Measurements from ENCODE around the gene ALG8.
"Not testable (repeated sequence)": the region's sequence is repeated elsewhere in the genome, so short reads cannot be mapped to it uniquely, and the experiment has no call there.

ALG8 gene

GRCh38 chr11:78083021-78083420 lies 56.4 kb downstream of the ALG8 start:
- FAIRE-seq (no peak), DNase-seq (ENCODE audit: insufficient read length, low spot score) (no peak)
- TF ChIP-seq POU2F2 (IDR thresholded peaks at IDR 0.05; ENCODE audit: low read depth, low read length) (no peak), POLR2A (IDR thresholded peaks at IDR 0.05; ENCODE audit: low read depth, low read length) (no peak), POLR2AphosphoS5 (IDR thresholded peaks at IDR 0.05; ENCODE audit: low read depth, low read length) (no peak), PAX5 (IDR thresholded peaks at IDR 0.05; ENCODE audit: insufficient read depth, low read length, severe bottlenecking) (no peak), SPI1 (IDR thresholded peaks at IDR 0.05; ENCODE audit: low read depth, low read length) (no peak), TAF1 (IDR thresholded peaks at IDR 0.05; ENCODE audit: low read depth, low read length) (no peak)

DNA sequence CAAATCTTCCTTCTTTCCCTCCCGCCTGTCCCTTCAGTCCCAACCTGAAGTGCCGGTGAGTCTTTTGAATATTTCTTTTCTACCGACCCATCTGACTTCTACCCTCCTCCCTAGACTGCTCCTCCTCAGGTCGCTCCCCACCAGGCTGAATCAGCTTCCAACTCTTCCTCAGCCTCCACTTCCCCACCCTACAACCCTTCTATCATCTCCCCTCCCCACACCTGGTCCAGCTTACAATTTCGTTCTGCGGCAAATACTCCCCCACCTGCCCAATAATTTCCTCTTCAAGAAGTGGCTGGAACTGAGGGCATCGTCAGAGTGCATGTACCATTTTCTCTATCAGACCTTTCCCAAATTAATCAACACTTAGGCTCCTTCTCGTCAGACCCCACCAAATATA lies 57.3 kb downstream of the ALG8 start:
- no peak for DNase-seq (ENCODE audit: insufficient read length, low spot score)
- no peak for TF ChIP-seq POLR2AphosphoS5 (IDR thresholded peaks at IDR 0.05; ENCODE audit: low read depth, low read length)
- no peak for TF ChIP-seq SPI1 (IDR thresholded peaks at IDR 0.05; ENCODE audit: low read depth, low read length)
- TF ChIP-seq PAX5 (IDR thresholded peaks at IDR 0.05; ENCODE audit: insufficient read depth, low read length, severe bottlenecking), result no peak
- FAIRE-seq, result no peak

DNA sequence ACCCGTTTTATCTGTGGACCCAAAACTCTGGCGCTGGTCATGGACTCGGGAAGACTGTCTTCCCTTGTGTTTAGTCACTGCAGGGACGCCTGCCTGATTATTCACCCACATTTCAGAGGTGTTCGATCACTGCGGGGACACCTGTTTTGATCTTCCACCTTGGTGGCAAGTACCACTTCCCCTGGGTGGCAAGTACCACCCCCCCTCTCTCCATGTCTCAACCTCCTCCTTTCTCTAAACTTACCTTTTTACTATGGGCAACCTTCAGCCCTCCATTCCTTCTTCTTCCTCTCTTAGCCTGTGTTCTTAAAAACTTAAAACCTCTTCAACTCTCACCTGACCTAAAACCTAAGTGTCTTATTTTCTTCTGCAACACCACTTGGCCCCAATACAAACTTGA lies 57.8 kb downstream of the ALG8 start:
- TF ChIP-seq SPI1 (IDR thresholded peaks at IDR 0.05; ENCODE audit: low read depth, low read length), result no peak
- FAIRE-seq (no peak), DNase-seq (ENCODE audit: insufficient read length, low spot score) (no peak)

DNA sequence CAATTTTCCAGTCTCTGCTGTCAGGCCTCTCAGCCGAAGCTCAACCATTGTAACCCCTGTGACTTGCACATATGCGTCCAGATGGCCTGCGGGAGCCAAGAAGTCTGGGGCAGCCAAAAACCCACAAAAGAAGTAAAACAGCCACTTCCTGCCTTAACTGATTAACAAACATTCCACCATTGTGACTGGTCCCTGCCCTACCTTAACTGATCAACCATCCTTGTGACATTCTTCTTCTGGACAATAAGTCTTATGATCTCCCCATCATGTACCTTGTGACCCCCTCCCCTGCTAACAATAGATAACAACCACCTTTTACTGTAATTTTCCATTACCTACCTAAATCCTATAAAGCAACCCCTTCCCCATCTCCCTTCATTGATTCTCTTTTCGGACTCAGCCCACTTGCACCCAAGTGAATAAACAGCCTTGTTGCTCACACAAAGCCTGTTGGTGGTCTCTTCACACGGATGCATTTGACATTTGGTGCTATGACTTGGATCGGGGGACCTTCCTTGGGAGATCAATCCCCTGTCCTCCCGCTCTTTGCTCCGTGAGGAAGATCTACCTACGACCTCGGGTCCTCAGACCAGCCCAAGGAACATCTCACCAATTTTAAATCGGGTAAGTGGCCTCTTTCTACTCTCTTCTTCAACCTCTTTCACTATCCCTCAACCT lies 58.5 kb downstream of the ALG8 start:
- no peak for DNase-seq (ENCODE audit: insufficient read length, low spot score)
- TF ChIP-seq POLR2AphosphoS5 (IDR thresholded peaks at IDR 0.05; ENCODE audit: low read depth, low read length), result no peak
- TF ChIP-seq TAF1 (IDR thresholded peaks at IDR 0.05; ENCODE audit: low read depth, low read length), result no peak
- no peak for TF ChIP-seq SPI1 (IDR thresholded peaks at IDR 0.05; ENCODE audit: low read depth, low read length)
- TF ChIP-seq POU2F2 (IDR thresholded peaks at IDR 0.05; ENCODE audit: low read depth, low read length), result no peak
- no peak for TF ChIP-seq POLR2A (IDR thresholded peaks at IDR 0.05; ENCODE audit: low read depth, low read length)
- no peak for FAIRE-seq

GRCh38 chr11:78080084-78080817 lies 59.2 kb downstream of the ALG8 start:
- no peak for DNase-seq (ENCODE audit: insufficient read length, low spot score)
- FAIRE-seq, result no peak
- no peak for TF ChIP-seq SPI1 (IDR thresholded peaks at IDR 0.05; ENCODE audit: low read depth, low read length)
- no peak for TF ChIP-seq PAX5 (IDR thresholded peaks at IDR 0.05; ENCODE audit: insufficient read depth, low read length, severe bottlenecking)
- no peak for TF ChIP-seq POLR2A (IDR thresholded peaks at IDR 0.05; ENCODE audit: low read depth, low read length)
- no peak for TF ChIP-seq POU2F2 (IDR thresholded peaks at IDR 0.05; ENCODE audit: low read depth, low read length)
- no peak for TF ChIP-seq TAF1 (IDR thresholded peaks at IDR 0.05; ENCODE audit: low read depth, low read length)
- no peak for TF ChIP-seq POLR2AphosphoS5 (IDR thresholded peaks at IDR 0.05; ENCODE audit: low read depth, low read length)

- peak; percentile 52 for FAIRE-seq
- DNase-seq (ENCODE audit: insufficient read length, low spot score), result peak; percentile 61
- peak; percentile 88 for TF ChIP-seq POU2F2 (IDR thresholded peaks at IDR 0.05; ENCODE audit: low read depth, low read length)
- TF ChIP-seq POLR2A (IDR thresholded peaks at IDR 0.05; ENCODE audit: low read depth, low read length), result peak; percentile 90
- TF ChIP-seq POLR2AphosphoS5 (IDR thresholded peaks at IDR 0.05; ENCODE audit: low read depth, low read length), result peak; percentile 75; the same call in 1 of the 2 replicates
- 0 out of 2 replicates have a peak, but pooled peaks have one; percentile 15 for TF ChIP-seq SPI1 (IDR thresholded peaks at IDR 0.05; ENCODE audit: low read depth, low read length)
- peak; percentile 62 for TF ChIP-seq PAX5 (IDR thresholded peaks at IDR 0.05; ENCODE audit: insufficient read depth, low read length, severe bottlenecking)
- TF ChIP-seq TAF1 (IDR thresholded peaks at IDR 0.05; ENCODE audit: low read depth, low read length), result peak; percentile 92
Measured at GRCh38 chr11:78079232-78080083, 60.0 kb downstream of the ALG8 start, which contains the start of gene NDUFC2. NDUFC2 (minus strand) TSS chr11:78079862; CDS start chr11:78079744, 118 bp downstream.

DNA sequence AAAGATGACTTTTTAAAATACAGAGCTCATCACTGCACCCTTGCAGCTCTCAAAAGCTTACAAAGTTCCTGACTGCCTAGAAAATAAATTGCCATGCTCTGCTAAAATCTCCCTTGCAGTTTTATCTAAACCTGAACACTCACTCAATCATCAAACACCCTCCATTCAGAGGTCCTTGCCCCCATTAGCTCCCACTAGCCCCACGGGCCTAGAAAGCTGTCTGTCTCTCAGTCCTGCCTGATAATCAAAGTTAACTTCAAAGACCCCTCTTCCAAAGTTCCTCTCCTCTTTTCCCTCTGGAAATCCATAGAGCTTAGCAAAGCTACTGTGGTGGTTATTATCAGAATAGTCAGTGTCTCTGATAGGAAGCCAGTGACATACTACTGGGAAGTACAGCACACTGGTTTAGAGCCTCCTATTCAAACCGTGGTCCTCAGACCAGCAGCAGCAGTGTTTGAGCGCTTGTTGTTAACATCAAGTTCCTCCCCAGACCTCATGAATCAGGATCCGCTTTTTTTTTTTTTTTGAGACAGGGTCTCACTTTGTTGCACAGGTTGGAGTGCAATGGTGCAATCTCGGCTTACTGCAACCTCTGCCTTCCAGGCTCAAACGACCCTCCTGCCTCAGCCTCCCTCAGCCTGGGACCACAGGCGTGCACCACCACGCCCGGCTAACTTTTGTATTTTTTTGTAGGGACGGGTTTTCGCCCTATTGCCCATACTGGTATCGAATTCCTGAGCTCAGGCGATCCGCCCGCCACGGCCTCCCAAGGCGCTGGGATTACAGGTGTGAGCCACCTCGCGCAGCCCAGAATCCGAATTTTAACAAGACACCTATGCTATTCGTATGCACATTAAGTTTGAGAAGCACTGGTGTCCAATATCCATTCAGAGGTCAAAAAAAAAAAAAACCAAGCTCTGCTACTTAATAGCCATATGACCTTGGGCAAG lies 60.9 kb downstream of the ALG8 start:
- no peak for FAIRE-seq
- TF ChIP-seq POU2F2 (IDR thresholded peaks at IDR 0.05; ENCODE audit: low read depth, low read length) (no peak), POLR2A (IDR thresholded peaks at IDR 0.05; ENCODE audit: low read depth, low read length) (no peak), POLR2AphosphoS5 (IDR thresholded peaks at IDR 0.05; ENCODE audit: low read depth, low read length) (no peak), TAF1 (IDR thresholded peaks at IDR 0.05; ENCODE audit: low read depth, low read length) (no peak), PAX5 (IDR thresholded peaks at IDR 0.05; ENCODE audit: insufficient read depth, low read length, severe bottlenecking) (no peak), SPI1 (IDR thresholded peaks at IDR 0.05; ENCODE audit: low read depth, low read length) (no peak)
- DNase-seq (ENCODE audit: insufficient read length, low spot score), result no peak

DNA sequence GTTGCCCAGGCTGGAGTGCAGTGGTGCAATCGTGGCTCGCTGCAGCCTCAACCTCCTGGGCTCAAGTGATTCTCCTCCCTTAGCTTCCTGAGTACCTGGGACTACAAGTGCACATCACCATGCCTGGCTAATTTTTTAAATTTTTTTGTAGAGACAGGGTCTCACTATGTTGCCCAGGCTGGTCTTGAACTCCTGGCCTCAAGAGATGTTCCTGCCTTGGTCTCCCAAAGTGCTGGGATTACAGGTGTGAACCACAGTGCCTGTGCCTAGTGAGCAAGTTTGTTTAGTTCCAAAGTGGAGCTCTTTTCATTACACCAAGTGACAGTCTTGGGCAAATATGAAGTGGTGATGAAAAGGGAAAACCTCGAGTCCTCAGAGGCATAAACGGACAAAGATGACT lies 61.8 kb downstream of the ALG8 start:
- not testable (repeated sequence) for FAIRE-seq; DNase-seq (ENCODE audit: insufficient read length, low spot score)
